NCI-H2081 treated with DMSO at 0.1 percent for 48 hours (cell line): Measurements from ENCODE around the gene IL16.

Experiments
- DNase-seq: peaks from one replicate; lab custom pipeline; 2025; lab: John Stamatoyannopoulos, UW

IL16 gene

GRCh38 chr15:81275711-81276392 lies 79.2 kb downstream of the IL16 start:
- no peak for DNase-seq

DNA sequence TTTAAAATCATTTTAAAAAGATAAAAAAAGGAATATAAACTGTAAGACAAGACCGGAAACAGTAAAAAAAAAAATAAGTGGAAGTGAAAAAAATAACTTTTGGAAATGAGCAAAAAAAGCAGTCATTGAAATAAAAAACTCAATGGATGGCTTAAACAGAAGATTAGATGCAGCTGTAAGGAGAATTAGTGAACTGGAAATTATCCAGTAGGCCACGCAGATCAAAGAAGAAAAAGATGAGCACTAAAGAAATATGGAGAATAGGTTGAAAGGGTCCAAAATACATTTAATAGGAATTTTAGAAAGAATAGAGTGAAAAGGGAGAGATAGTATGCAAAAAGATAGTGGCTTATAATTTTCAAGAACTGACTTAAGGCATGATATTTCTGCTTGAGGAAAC lies 80.3 kb downstream of the IL16 start:
- DNase-seq = no peak

GRCh38 chr15:81277851-81278250 lies 81.2 kb downstream of the IL16 start:
- no peak for DNase-seq

- no peak for DNase-seq
Observed at GRCh38 chr15:81278306-81279029, 81.8 kb downstream of the IL16 start.

GRCh38 chr15:81279621-81280485 lies 83.2 kb downstream of the IL16 start:
- DNase-seq = no peak

GRCh38 chr15:81280696-81281455 lies 84.2 kb downstream of the IL16 start:
- DNase-seq = no peak

GRCh38 chr15:81281456-81281735 lies 84.7 kb downstream of the IL16 start:
- no peak for DNase-seq

GRCh38 chr15:81281766-81282605 lies 85.3 kb downstream of the IL16 start:
- DNase-seq = no peak

- DNase-seq = no peak
Observed at GRCh38 chr15:81282606-81282895, 85.9 kb downstream of the IL16 start.

DNA sequence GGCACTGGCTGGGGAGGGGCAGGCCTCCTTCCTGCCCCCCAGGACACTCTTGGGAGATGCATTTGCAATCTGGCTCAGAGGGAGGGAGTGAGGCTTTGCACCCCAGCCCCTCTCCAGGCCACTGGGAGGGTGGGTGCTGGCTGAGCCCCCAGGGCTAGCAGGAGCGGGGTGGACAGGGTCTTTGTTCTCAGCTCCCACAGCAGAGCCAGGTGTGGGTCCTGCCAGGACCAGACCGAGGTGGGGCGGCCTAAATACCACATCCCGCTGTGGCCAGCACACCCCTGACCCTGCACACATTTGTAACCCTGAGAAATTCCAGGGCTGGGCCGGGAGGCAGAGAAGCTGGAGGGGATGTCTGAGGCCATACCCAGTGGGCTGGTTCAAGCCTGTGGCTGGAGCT lies 86.2 kb downstream of the IL16 start:
- DNase-seq = no peak

DNA sequence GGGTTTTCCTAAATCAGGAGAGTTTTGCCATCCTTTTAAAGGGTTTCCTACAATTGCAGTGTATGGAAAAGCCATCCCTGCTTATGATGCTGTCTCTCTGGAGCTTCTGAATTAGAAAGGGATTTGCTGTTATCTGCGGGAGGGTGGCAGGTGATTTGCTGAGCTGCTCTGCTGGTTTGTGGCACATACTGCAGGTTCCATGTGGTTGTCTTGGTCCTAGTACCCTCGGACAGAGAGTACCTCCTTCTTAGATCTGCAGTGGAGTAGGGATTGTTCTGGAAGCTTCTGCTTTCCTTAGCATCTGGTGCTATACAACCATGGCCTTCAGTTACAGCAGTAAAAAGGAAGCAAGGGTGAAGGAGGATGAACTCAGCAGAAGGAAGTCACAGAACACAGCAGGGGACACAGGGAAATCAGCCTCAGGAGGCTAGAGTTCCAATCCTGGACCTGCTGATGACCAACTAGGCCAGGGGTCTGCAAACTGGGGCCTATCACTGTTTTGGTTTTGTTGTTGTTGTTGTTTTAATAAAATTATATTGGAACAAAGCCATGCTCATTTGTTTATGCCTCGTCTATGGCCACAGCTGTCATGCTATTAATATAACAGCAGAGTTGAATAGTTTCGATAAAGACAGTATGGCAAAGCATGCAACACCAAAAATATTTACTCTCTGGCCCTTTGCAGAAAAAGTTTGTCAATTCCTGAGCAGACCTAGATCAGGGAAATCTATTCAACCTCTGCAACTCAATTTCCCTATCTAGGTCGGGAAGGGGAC lies 87.8 kb downstream of the IL16 start:
- DNase-seq = no peak

DNA sequence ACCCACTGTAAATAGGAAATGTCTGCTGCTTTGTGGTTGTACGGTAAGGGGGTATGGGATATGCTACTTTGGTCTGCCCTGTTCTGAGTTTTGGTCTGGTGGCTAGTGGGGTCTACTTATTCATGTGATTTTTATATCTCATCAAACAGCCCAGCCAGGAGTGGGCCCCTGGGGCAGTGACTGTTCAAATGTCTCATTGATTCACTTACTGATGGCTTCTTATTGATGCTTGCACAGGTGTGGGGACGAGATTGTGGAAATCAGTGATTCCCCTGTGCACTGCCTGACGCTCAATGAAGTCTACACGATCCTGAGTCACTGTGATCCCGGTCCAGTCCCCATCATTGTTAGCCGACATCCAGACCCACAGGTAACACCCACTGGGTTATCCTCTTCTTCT lies 88.8 kb downstream of the IL16 start:
- no peak for DNase-seq

GRCh38 chr15:81286621-81287121 lies 90.0 kb downstream of the IL16 start:
- DNase-seq = no peak

DNA sequence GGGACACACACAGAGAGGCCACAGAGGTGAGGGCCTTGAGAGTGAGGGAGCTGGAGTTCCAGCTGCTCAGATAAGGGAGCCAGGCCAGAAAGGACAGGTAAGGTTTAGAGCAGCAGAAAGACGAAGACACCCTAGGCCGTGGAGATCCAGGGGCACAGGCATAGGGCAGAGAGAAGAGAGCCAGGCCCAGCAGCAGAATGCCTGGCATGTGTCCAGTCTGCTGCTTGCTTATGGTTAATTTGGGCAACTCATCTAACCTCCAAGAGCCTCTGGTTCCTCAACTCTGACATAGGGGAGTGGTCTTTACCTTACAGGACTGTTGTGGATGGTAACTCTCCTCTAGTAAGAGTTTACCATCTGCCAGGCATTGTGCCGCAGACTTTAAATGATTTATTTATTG lies 91.4 kb downstream of the IL16 start:
- DNase-seq = no peak

GRCh38 chr15:81288616-81289015 lies 91.9 kb downstream of the IL16 start:
- no peak for DNase-seq

DNA sequence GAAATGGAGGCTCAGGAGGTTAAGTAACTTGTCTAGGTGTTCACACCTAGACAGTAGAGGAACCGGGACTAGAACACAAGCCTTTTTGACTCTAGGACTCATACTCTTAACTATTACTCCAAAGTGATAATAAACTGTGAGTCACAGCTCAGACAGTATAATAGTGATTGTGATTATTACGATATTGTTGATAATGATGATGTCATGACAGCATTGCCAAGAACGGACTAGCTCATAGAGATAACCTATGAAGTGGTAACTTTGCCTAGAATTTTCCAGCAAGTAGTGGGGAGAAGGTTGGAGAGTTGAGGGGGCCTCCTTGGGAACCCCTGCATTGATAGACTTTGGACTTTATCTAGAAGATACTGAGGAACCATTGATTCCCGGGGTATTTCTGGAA lies 93.2 kb downstream of the IL16 start:
- DNase-seq = no peak

- no peak for DNase-seq
Observed at GRCh38 chr15:81291916-81292522, 95.3 kb downstream of the IL16 start.

GRCh38 chr15:81292523-81293001 lies 95.9 kb downstream of the IL16 start:
- no peak for DNase-seq

DNA sequence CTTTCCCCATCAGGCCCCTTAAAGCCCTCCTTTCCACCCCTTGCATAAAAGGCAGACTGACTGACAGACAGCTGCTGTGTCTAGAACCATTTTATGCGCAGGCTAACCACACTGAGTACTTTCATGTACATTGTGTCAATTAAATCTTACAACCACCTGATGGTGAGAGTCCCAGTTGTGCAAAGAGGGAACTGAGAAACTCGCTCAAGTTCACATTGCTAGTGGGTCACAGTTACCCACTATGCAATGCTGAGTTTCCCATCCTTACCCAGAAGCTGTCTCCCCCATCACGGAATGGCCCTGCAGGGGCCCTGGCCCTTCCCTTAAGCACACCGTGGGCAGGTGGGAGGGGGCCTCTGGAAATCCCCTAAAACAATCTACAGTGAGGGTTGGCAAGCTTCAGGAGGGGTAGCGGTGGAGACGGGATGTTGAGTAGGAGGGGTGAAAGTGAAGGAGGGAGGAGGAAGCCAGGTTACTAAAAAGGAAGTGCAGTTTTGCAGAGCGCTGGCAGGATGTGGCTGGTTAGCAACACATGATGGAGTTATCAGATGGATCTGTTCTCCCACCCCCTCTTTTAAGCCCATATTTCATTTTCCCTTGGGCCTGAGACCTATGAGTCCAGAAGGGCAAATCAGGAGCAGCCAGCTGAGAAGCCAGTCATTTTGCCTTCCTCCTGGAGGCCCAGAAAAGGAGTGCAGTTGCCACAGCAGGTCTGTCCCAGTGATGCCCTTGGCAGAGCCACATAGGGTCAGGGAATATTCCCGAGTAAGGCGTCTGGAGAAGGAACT lies 97.2 kb downstream of the IL16 start:
- DNase-seq = no peak
